K562 (cell line): ENCODE data around the gene PKD1L1.

ENCODE experiments used
- CCAR2 ChIP-seq: fragments of 200-400 bp; formaldehyde crosslinking; IDR thresholded peaks from 2 replicates; pipeline ENCODE4 v1.6.1; 2017; ENCODE audit warnings: mild to moderate bottlenecking, low read depth, low read length
- FOS ChIP-seq: IDR thresholded peaks from 3 replicates; pipeline ENCODE4 v1.6.1; 2011; ENCODE audit not compliant: insufficient read length; ENCODE audit errors: extremely low read depth
- NR1H2 ChIP-seq: sonication (generic); formaldehyde crosslinking; IDR thresholded peaks from 2 replicates; pipeline ENCODE4 v1.4.0; 2020; ENCODE audit warnings: mild to moderate bottlenecking, missing genetic modification reagents
- ZBTB43 ChIP-seq: sonication (generic); formaldehyde crosslinking; IDR thresholded peaks from 2 replicates; pipeline ENCODE4 v1.8.0; 2023; ENCODE audit warnings: mild to moderate bottlenecking, missing genetic modification reagents
- ZFX ChIP-seq: sonication (generic); formaldehyde crosslinking; IDR thresholded peaks from 2 replicates; pipeline ENCODE4 v1.8.0; 2022; ENCODE audit warnings: mild to moderate bottlenecking, missing genetic modification reagents, moderate library complexity
- ZHX1 ChIP-seq: fragments of 150-350 bp; conservative IDR thresholded peaks from 2 replicates; pipeline ENCODE4 v1.6.1; 2014; ENCODE audit warnings: low read length

GRCh38 chr7:47844311-47844710 lies 104.0 kb downstream of the PKD1L1 start:
- TF ChIP-seq ZBTB43 (no peak), FOS (no peak), NR1H2 (no peak), ZHX1 (no peak), CCAR2 (no peak), ZFX (no peak)
